WERI-Rb-1 (cell line): Measurements from ENCODE around the gene SPACA1.

ENCODE experiments used
- DNase-seq: peaks from one replicate; pipeline ENCODE4 v3.0.0-alpha.2; 2020
- H3K27ac ChIP-seq: fragments of 250-450 bp; sonication (Bioruptor Pico); 2 replicates; pipeline ENCODE4 v1.5.1; 2020; ENCODE audit warnings: mild to moderate bottlenecking, moderate library complexity
- H3K27me3 ChIP-seq: fragments of 250-450 bp; sonication (Bioruptor Pico); 2 replicates; pipeline ENCODE4 v1.5.1; 2021; ENCODE audit warnings: mild to moderate bottlenecking, low read depth, moderate library complexity; ENCODE audit not compliant: insufficient read depth, severe bottlenecking
- H3K36me3 ChIP-seq: fragments of 250-450 bp; sonication (Bioruptor Pico); 2 replicates; pipeline ENCODE4 v1.5.1; 2020; ENCODE audit warnings: mild to moderate bottlenecking, moderate library complexity
- H3K4me3 ChIP-seq: 2 replicates; pipeline ENCODE4 v1.5.1; 2011; ENCODE audit warnings: low read depth, mild to moderate bottlenecking, control low read depth, low read length
- H3K9me3 ChIP-seq: fragments of 250-450 bp; sonication (Bioruptor Pico); 2 replicates; pipeline ENCODE4 v1.5.1; 2021; ENCODE audit warnings: mild to moderate bottlenecking, moderate library complexity; ENCODE audit not compliant: severe bottlenecking
- TF ChIP-seq, protein P1 (sequence below): IDR thresholded peaks from 2 replicates; pipeline ENCODE4 v1.5.1; 2011; ENCODE audit warnings: low read depth, mild to moderate bottlenecking, control low read depth, inconsistent platforms, low read length

SPACA1 gene

DNA sequence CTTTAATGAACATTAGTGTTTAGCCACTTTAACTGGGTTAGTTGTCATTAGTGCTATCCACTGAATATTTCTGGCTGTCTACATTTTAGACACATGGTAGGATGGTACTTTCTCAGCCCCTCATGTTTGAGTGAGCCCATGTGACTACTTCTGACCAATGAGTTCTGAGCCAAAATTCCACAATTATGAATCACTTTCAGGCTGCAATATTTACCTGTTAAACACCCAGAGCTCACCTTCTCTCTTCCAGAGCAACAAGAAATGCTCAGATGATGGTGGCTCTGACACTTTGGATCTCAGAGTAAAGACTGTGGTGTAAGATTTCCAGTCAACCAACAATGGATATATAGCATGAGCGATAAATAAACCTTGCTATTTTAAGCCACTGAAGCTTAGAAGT lies 24.8 kb downstream of the SPACA1 start:
- H3K27me3 ChIP-seq: no peaks in the 10 kb centered on the region
- no peak overlapping the region for H3K27ac ChIP-seq
- no peaks in the 10 kb centered on the region for H3K36me3 ChIP-seq
- TF ChIP-seq, protein P1, sequence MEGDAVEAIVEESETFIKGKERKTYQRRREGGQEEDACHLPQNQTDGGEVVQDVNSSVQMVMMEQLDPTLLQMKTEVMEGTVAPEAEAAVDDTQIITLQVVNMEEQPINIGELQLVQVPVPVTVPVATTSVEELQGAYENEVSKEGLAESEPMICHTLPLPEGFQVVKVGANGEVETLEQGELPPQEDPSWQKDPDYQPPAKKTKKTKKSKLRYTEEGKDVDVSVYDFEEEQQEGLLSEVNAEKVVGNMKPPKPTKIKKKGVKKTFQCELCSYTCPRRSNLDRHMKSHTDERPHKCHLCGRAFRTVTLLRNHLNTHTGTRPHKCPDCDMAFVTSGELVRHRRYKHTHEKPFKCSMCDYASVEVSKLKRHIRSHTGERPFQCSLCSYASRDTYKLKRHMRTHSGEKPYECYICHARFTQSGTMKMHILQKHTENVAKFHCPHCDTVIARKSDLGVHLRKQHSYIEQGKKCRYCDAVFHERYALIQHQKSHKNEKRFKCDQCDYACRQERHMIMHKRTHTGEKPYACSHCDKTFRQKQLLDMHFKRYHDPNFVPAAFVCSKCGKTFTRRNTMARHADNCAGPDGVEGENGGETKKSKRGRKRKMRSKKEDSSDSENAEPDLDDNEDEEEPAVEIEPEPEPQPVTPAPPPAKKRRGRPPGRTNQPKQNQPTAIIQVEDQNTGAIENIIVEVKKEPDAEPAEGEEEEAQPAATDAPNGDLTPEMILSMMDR: no peak
- no peak for DNase-seq
- no peak overlapping the region for H3K4me3 ChIP-seq
- no peaks in the 10 kb centered on the region for H3K9me3 ChIP-seq

DNA sequence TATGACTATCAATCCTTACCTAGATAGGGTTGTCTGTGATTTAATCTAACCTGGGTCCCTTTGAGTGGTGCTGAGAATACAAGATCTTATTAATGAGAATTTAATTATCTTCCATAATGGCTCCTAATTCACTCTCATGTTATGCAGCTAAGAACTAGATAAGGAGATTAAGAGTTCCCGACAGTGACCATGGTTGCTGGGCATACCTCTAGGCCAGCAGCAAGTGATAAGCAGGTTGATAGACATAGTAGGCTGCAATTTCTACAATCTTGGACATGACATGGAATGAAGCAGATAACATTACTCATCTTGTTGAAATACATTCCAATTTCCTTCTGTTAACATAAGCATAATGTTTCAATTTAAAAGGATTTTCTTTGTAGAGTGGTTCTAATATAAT lies 27.1 kb downstream of the SPACA1 start:
- H3K27me3 ChIP-seq: no peaks in the 10 kb centered on the region
- no peaks in the 10 kb centered on the region for H3K9me3 ChIP-seq
- no peaks in the 10 kb centered on the region for H3K36me3 ChIP-seq
- no peak overlapping the region for H3K27ac ChIP-seq
- no peak for DNase-seq
- TF ChIP-seq, protein P1: no peak
- H3K4me3 ChIP-seq: no peak overlapping the region

DNA sequence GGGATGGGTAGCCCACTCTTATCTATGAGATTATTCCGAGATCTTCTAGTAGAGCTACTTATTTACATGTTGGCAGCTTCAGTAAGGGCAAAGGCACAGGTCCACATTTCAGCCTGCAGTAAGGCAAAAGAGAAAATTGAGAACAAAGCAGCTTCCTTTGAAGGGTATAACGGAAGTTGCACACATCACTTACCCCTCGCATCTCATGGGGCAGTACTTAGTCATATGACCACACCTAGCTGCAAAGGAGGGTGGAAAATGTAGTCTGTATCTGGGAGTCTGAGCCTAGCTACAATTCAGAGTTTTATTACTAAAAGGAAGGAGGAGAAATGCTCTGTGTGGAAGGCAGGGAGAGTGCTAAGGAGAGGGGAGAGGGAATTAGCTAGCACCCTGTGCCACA lies 29.7 kb downstream of the SPACA1 start:
- H3K36me3 ChIP-seq: no peaks in the 10 kb centered on the region
- TF ChIP-seq, protein P1: no peak
- no peaks in the 10 kb centered on the region for H3K9me3 ChIP-seq
- no peak for DNase-seq
- H3K27me3 ChIP-seq: no peaks in the 10 kb centered on the region
- no peak overlapping the region for H3K27ac ChIP-seq
- no peak overlapping the region for H3K4me3 ChIP-seq

DNA sequence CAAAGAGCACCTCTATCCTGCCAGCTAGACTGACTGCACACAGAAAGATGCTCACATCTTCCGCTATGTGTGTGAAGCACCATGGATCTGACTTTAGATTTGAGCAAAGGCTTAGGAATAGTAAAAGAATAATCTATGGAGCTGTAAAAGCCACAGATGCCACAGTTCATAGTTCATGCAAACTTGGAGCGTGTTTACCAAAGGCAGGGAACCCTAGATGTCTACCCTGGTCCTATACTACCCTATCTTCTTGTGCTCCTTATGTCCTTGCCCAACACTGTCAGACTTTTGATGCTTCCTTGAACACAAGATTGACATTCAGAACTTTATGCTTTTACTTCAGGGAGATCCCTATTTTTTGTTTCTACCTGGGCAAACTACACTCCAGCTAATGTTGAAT lies 39.2 kb downstream of the SPACA1 start:
- no peaks in the 10 kb centered on the region for H3K36me3 ChIP-seq
- no peaks in the 10 kb centered on the region for H3K9me3 ChIP-seq
- no peak for DNase-seq
- no peak overlapping the region for H3K27ac ChIP-seq
- TF ChIP-seq, protein P1: no peak
- H3K27me3 ChIP-seq: no peaks in the 10 kb centered on the region
- no peak overlapping the region for H3K4me3 ChIP-seq

DNA sequence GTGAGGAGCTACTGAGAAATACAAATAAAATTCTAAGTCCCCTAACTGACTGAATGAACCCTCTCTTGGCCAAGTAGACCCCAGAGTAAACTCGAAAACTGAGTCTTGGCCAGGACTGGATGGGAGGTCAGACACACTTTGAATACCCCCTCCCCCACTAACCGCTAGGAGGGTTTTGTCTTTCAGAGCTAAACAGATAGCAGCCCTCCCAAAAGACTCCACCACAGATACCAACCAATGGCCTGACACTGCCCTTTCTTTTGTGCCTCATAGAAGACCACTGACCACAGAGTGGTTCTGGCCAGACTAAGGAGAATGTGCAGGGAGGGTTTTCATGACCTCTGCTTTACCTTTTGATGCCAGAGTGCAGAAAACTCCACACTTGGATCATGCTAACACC lies 42.1 kb downstream of the SPACA1 start:
- TF ChIP-seq, protein P1: no peak
- Histone ChIP-seq H3K27ac (no peak overlapping the region), H3K9me3 (no peaks in the 10 kb centered on the region), H3K4me3 (no peak overlapping the region), H3K36me3 (no peaks in the 10 kb centered on the region), H3K27me3 (no peaks in the 10 kb centered on the region)
- DNase-seq: no peak

DNA sequence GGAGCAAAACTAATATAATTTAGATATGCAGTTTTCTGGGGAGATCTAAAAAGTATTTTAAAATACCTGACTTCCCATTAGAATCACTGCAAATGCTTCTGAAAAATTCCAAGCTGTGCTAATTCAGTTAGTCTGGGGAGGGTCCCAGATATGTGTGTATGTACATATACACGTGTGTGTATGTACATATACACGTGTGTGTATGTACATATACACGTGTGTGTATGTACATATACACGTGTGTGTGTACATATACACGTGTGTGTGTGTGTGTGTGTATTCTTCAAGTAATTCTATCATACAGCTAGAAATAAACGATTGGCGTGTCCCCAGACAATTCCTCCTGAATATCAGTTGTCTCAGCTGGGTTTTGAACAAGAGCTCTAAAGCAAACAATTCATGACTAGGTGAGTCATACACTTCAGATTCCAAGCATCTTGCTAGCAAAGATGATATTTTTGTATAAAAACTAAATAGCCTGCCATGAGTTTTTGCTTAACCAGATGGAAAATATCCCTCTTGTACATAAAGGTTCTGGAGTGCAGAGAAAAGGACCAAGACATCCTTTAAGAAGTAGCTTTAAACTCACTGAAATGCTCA lies 58.2 kb downstream of the SPACA1 start:
- TF ChIP-seq, protein P1: no peak
- Histone ChIP-seq H3K27ac (no peak overlapping the region), H3K36me3 (no peaks in the 10 kb centered on the region), H3K4me3 (no peak overlapping the region), H3K9me3 (no peaks in the 10 kb centered on the region), H3K27me3 (no peaks in the 10 kb centered on the region)
- DNase-seq: no peak
